ENCODE data around the gene PIH1D1.

Gene PIH1D1

GRCh38 chr19:49451430-49452181 is at the start of gene PIH1D1:
PIH1D1 (minus strand) TSS chr19:49451814; CDS start chr19:49451574, 240 bp downstream.
- DNase-seq: peak; percentile 93

GRCh38 chr19:49499030-49499670 is 47.5 kb upstream of the PIH1D1 start:
- DNase-seq: no peak

- no peak for DNase-seq
Measured at GRCh38 chr19:49498475-49498874, 46.9 kb upstream of the PIH1D1 start.

GRCh38 chr19:49497789-49498103 is 46.1 kb upstream of the PIH1D1 start:
- no peak for DNase-seq

GRCh38 chr19:49497047-49497788 is 45.6 kb upstream of the PIH1D1 start:
- no peak for DNase-seq

- no peak for DNase-seq
Measured at GRCh38 chr19:49496574-49497008, 45.0 kb upstream of the PIH1D1 start.

- DNase-seq: no peak
Measured at GRCh38 chr19:49492573-49493405, 41.2 kb upstream of the PIH1D1 start.

GRCh38 chr19:49491804-49492572 is 40.4 kb upstream of the PIH1D1 start:
- no peak for DNase-seq

- DNase-seq: no peak
Measured at GRCh38 chr19:49491030-49491803, 39.6 kb upstream of the PIH1D1 start.

- no peak for DNase-seq
Measured at GRCh38 chr19:49490287-49491029, 38.8 kb upstream of the PIH1D1 start.

GRCh38 chr19:49489601-49490167 is 38.1 kb upstream of the PIH1D1 start:
- no peak for DNase-seq

- DNase-seq: no peak
Measured at GRCh38 chr19:49488863-49489537, 37.4 kb upstream of the PIH1D1 start.

GRCh38 chr19:49488046-49488862 is 36.6 kb upstream of the PIH1D1 start:
- DNase-seq: no peak

GRCh38 chr19:49487277-49488045 is 35.8 kb upstream of the PIH1D1 start, which contains the start of gene RPL13A:
RPL13A (plus strand) TSS chr19:49487608; CDS start chr19:49487630, 22 bp downstream.
- peak; percentile 91 for DNase-seq

- DNase-seq: no peak
Measured at GRCh38 chr19:49486710-49487276, 35.2 kb upstream of the PIH1D1 start.

GRCh38 chr19:49486232-49486631 is 34.6 kb upstream of the PIH1D1 start:
- DNase-seq: no peak

GRCh38 chr19:49481020-49481683 is 29.5 kb upstream of the PIH1D1 start:
- DNase-seq: no peak
